WERI-Rb-1 (cell line): ENCODE measurements around the gene LRFN2.
A peak's percentile ranks its signal among the peaks of the same experiment; 100 is the strongest.

ENCODE experiments used
- DNase-seq: peaks from one replicate; pipeline ENCODE4 v3.0.0-alpha.2; 2020
- H3K27ac ChIP-seq: fragments of 250-450 bp; sonication (Bioruptor Pico); 2 replicates; pipeline ENCODE4 v1.5.1; 2020; ENCODE audit warnings: mild to moderate bottlenecking, moderate library complexity
- H3K27me3 ChIP-seq: fragments of 250-450 bp; sonication (Bioruptor Pico); 2 replicates; pipeline ENCODE4 v1.5.1; 2021; ENCODE audit warnings: mild to moderate bottlenecking, low read depth, moderate library complexity; ENCODE audit not compliant: insufficient read depth, severe bottlenecking
- H3K36me3 ChIP-seq: fragments of 250-450 bp; sonication (Bioruptor Pico); 2 replicates; pipeline ENCODE4 v1.5.1; 2020; ENCODE audit warnings: mild to moderate bottlenecking, moderate library complexity
- H3K4me3 ChIP-seq: 2 replicates; pipeline ENCODE4 v1.5.1; 2011; ENCODE audit warnings: low read depth, mild to moderate bottlenecking, control low read depth, low read length
- H3K9me3 ChIP-seq: fragments of 250-450 bp; sonication (Bioruptor Pico); 2 replicates; pipeline ENCODE4 v1.5.1; 2021; ENCODE audit warnings: mild to moderate bottlenecking, moderate library complexity; ENCODE audit not compliant: severe bottlenecking
- CTCF ChIP-seq: IDR thresholded peaks from 2 replicates; pipeline ENCODE4 v1.5.1; 2011; ENCODE audit warnings: low read depth, mild to moderate bottlenecking, control low read depth, inconsistent platforms, low read length

The LRFN2 gene

GRCh38 chr6:40523505-40524172, 63.5 kb downstream of the LRFN2 start:
- H3K9me3 ChIP-seq, result no peaks in the 10 kb centered on the region
- H3K27ac ChIP-seq, result no peak overlapping the region
- H3K27me3 ChIP-seq, result no peaks in the 10 kb centered on the region
- no peak for TF ChIP-seq CTCF
- DNase-seq, result no peak
- H3K4me3 ChIP-seq, result no peak overlapping the region
- H3K36me3 ChIP-seq, result peaks cover 2% of the 10 kb centered on the region; the same call in 1 of the 2 replicates

GRCh38 chr6:40521496-40521895, 65.7 kb downstream of the LRFN2 start:
- Histone ChIP-seq H3K36me3 (no peaks in the 10 kb centered on the region), H3K27me3 (no peaks in the 10 kb centered on the region), H3K27ac (no peak overlapping the region), H3K9me3 (no peaks in the 10 kb centered on the region), H3K4me3 (no peak overlapping the region)
- no peak for TF ChIP-seq CTCF
- DNase-seq, result no peak

- Histone ChIP-seq H3K27me3 (no peaks in the 10 kb centered on the region), H3K4me3 (no peak overlapping the region), H3K36me3 (no peaks in the 10 kb centered on the region), H3K9me3 (no peaks in the 10 kb centered on the region), H3K27ac (no peak overlapping the region)
- TF ChIP-seq CTCF, result no peak
- DNase-seq, result no peak
Measured at GRCh38 chr6:40520678-40521077, 66.5 kb downstream of the LRFN2 start.

- Histone ChIP-seq H3K27ac (no peak overlapping the region), H3K4me3 (no peak overlapping the region), H3K27me3 (no peaks in the 10 kb centered on the region), H3K9me3 (no peaks in the 10 kb centered on the region), H3K36me3 (no peaks in the 10 kb centered on the region)
- no peak for TF ChIP-seq CTCF
- no peak for DNase-seq
Measured at GRCh38 chr6:40520084-40520483, 67.1 kb downstream of the LRFN2 start.

GRCh38 chr6:40517654-40518053, 69.5 kb downstream of the LRFN2 start:
- peak; percentile 23 for DNase-seq
- no peaks in the 10 kb centered on the region for H3K27me3 ChIP-seq
- H3K9me3 ChIP-seq, result peaks cover 2% of the 10 kb centered on the region
- H3K36me3 ChIP-seq, result no peaks in the 10 kb centered on the region
- H3K4me3 ChIP-seq, result no peak overlapping the region
- H3K27ac ChIP-seq, result no peak overlapping the region
- no peak for TF ChIP-seq CTCF

GRCh38 chr6:40516429-40516828, 70.7 kb downstream of the LRFN2 start:
- H3K27ac ChIP-seq, result no peak overlapping the region
- DNase-seq, result no peak
- H3K27me3 ChIP-seq, result no peaks in the 10 kb centered on the region
- H3K9me3 ChIP-seq, result peaks cover 2% of the 10 kb centered on the region
- TF ChIP-seq CTCF, result no peak
- H3K36me3 ChIP-seq, result no peaks in the 10 kb centered on the region
- no peak overlapping the region for H3K4me3 ChIP-seq
